ENCODE measurements around the gene RYR2.

DNA sequence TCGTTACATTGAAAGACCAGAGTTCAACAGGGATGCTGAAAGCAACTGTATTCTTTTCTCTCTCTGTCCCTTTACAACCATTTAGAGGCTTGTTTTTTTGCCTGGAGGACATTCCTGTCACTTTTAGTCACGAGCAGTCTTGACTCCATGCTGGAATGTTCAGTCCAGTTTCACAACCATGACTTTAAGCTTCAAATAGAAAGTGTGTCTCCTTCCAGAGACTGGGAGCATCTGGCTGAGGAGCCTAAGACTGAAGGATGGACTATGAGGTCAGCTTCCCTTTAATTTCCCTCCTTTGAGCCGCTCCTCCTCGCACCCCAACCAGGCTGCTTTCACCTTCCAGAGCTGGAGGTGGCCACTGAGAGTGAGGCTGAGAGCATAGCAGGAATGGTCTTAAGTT lies 10.5 kb upstream of the RYR2 start:
- TF ChIP-seq, protein P1, sequence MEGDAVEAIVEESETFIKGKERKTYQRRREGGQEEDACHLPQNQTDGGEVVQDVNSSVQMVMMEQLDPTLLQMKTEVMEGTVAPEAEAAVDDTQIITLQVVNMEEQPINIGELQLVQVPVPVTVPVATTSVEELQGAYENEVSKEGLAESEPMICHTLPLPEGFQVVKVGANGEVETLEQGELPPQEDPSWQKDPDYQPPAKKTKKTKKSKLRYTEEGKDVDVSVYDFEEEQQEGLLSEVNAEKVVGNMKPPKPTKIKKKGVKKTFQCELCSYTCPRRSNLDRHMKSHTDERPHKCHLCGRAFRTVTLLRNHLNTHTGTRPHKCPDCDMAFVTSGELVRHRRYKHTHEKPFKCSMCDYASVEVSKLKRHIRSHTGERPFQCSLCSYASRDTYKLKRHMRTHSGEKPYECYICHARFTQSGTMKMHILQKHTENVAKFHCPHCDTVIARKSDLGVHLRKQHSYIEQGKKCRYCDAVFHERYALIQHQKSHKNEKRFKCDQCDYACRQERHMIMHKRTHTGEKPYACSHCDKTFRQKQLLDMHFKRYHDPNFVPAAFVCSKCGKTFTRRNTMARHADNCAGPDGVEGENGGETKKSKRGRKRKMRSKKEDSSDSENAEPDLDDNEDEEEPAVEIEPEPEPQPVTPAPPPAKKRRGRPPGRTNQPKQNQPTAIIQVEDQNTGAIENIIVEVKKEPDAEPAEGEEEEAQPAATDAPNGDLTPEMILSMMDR (IDR thresholded peaks at IDR 0.05), result no peak
- TF ChIP-seq POLR2A (IDR thresholded peaks at IDR 0.05), result no peak

All from esophagus squamous epithelium (tissue), 4 donors.